Fibroblast of pulmonary artery (primary cell): ENCODE results near the gene HLA-A.

Experiments used
- DNase-seq: peaks from one replicate; pipeline ENCODE4 v3.0.0-alpha.2; 2010; ENCODE audit warnings: low read depth
- H3K4me3 ChIP-seq: replicated peaks from 2 replicates; pipeline ENCODE4 v1.5.1; 2011; ENCODE audit warnings: low read depth, mild to moderate bottlenecking, control low read depth, low read length, moderate library complexity
- TF ChIP-seq, protein P1 (sequence below): IDR thresholded peaks from 2 replicates; pipeline ENCODE4 v1.5.1; 2011; ENCODE audit warnings: mild to moderate bottlenecking, control low read depth, low read length, inconsistent platforms; ENCODE audit errors: missing control alignments

The HLA-A gene

DNA sequence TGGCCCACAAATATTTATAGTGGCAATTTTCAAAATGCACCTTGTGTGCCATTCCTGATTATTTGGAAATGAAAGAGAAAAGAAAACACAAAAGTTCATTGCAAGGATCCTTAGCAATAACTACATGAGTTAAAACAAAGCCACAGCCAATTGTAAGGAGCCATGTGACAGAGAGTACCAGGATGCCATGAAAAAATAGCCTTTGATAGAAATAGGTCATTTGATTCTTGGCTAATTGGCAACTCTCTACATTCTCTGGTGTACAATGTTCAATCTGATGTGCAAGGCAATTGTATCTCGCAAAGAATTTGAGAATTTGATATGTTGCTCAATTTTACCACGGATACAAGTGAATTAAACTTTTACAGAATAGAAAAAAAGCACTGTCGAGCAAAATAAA, 9.6 kb downstream of the HLA-A start:
- TF ChIP-seq, protein P1, sequence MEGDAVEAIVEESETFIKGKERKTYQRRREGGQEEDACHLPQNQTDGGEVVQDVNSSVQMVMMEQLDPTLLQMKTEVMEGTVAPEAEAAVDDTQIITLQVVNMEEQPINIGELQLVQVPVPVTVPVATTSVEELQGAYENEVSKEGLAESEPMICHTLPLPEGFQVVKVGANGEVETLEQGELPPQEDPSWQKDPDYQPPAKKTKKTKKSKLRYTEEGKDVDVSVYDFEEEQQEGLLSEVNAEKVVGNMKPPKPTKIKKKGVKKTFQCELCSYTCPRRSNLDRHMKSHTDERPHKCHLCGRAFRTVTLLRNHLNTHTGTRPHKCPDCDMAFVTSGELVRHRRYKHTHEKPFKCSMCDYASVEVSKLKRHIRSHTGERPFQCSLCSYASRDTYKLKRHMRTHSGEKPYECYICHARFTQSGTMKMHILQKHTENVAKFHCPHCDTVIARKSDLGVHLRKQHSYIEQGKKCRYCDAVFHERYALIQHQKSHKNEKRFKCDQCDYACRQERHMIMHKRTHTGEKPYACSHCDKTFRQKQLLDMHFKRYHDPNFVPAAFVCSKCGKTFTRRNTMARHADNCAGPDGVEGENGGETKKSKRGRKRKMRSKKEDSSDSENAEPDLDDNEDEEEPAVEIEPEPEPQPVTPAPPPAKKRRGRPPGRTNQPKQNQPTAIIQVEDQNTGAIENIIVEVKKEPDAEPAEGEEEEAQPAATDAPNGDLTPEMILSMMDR: no peak
- no peak overlapping the region for H3K4me3 ChIP-seq
- no peak for DNase-seq

DNA sequence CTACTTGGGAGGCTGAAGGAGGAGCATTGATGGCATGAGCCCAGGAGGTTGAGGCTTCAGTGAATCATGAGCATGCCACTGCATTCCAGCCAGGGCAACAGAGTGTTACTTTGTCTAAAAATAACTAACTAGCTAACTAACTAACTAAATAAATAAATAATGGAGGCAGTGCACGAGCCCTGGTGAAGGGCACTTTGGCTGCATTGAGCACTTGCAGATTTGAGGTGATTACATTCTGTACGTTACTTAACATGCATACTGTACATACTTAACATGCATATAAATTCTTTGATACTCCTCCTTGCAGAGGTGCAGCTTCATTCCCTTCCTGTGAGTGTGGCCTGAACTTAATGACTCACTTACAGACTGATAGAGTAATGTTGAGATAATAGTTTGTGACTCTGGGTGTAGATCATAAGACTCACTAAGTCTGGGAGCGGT, 10.7 kb downstream of the HLA-A start:
- TF ChIP-seq, protein P1: no peak
- H3K4me3 ChIP-seq: no peak overlapping the region
- peak; percentile 79 for DNase-seq

DNA sequence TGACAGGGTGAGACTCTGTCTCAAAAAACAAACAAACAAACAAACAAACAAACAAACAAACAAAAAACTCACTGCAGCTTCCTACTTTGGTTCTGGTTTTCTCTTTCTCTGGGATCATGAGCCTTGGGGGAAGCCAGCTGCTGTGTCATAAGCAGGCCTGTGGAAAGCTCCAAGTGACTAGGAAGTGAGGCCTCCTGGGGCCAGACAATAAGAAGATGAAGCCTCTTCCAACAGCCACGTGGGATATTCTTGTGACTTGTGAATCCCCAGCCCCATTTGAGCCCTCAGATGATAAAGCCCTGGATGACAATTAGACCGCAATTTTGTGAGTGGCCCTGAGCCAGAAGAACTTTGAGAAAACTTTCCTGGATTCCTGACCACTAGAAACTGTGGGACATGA, 11.4 kb downstream of the HLA-A start:
- DNase-seq: no peak
- H3K4me3 ChIP-seq: no peak overlapping the region
- TF ChIP-seq, protein P1: no peak

DNA sequence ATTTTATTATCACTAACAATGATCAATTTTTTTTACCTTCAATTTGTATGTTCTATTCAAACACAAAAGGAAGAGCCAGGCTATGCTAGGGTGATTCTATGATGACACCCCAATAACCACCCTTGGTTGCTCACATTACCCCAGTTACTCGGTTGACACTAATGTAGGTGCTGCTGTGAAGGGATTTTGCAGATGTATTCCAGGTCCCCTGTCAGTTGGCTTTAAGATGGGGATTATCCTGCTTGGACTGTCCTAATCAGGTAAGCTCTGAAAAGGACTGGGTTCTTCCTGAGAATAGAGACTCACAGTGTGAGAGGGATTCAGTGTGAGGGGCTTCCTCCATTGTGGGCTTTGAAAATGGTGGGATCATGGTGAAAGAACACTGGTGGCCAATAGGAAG, 11.9 kb downstream of the HLA-A start:
- no peak for DNase-seq
- no peak overlapping the region for H3K4me3 ChIP-seq
- TF ChIP-seq, protein P1: no peak

DNA sequence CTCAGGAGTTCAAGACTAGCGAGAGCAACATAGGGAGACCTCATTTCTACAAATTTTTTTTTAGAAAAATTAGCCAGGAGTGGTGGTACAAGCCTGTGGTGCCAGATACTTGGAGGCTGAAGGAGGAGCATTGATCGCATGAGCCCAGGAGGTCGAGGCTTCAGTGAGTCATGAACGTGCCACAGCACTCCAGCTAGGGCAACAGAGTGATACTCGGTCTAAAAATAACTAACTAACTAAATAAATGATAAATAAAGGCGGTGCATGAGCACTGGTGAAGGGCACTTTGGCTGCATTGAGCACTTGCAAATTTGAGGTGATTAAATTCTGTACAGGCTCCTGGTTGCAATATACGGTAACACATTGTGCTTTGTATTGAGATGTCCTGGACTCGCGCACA, 13.5 kb downstream of the HLA-A start:
- DNase-seq: no peak
- TF ChIP-seq, protein P1: no peak
- no peak overlapping the region for H3K4me3 ChIP-seq

DNA sequence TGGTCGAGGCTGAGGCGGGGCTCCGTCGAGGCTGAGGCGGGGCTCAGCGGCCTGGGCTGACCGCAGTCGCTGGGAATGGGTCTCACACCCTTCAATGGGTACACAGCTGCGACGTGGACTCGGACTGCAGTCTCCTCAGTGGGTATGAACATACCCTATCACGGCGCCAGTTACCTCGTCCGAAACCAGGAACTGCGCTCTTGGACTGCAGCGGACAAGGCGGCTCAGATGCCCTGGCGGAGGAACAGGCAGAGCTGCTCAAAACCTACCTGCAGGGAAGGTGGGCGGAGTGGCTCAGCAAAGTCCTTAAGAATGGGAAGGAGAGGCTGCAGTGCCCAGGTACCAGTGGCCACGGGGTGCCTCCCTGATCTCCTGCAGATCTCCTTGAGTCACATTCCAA, 14.2 kb downstream of the HLA-A start:
- no peak for DNase-seq
- TF ChIP-seq, protein P1: no peak
- H3K4me3 ChIP-seq: no peak overlapping the region

DNA sequence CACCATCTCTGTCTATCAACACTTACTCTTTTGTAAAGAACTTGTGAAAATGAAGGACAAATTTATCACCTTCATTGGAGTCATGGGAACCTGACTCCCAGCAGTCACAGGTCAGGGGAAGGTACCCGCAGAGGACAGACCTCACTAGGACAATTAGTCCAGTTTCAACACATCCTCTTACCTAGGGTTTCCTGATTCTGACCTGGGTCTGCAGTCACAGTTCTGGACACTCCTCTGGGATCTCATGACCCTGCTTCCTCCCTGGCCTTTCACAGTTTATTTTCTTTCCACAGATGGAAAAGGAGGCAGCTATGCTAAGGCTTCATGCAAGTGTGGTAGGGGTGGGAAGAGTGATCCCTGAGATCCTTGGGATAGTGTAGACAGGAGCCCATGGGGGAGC, 15.7 kb downstream of the HLA-A start:
- DNase-seq: no peak
- H3K4me3 ChIP-seq: no peak overlapping the region
- TF ChIP-seq, protein P1: no peak
